NCI-H748 (cell line): ENCODE results near the gene WDTC1.
A peak's percentile ranks its signal among the peaks of the same experiment; 100 is the strongest.

ENCODE experiments used
- DNase-seq: peaks from one replicate; lab custom pipeline; 2025; ENCODE audit not compliant: unreplicated experiment; lab: John Stamatoyannopoulos, UW

Gene WDTC1

DNA sequence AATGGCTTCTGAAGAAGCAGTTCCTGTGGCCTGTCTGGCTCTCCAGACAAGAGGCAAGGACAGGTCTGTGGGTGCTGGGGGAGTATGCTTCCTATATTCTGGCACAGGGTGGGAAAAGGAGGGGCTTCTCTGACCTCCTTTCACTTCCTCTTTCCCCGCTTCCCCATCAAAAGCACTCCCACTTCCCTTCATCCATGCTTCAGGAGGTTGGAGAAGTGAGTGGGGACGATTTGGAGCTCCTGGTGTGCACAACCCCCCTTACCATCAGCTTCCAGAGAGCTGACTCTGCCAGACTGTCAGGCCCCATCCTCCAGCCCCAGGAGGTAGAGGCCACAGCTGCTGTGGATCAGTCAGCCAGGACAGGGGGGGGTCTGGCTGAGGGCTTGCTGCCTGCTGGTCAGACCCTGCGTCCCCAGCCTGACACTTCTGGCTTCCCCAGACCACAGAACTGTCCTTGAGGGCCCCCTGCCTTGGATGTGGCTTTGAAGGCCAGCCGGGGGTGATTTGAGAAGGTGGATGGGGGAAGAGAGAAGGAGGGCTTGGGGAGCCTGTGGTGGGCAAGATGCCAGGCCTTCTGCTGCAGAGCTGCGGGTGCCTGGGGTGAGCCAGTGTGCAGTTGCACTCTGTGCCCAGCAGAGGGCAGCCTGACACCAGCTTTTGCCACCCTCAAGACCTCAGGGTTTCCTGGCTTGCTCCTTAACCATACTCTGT is 66.1 kb downstream of the WDTC1 start:
- DNase-seq, result peak; percentile 56

DNA sequence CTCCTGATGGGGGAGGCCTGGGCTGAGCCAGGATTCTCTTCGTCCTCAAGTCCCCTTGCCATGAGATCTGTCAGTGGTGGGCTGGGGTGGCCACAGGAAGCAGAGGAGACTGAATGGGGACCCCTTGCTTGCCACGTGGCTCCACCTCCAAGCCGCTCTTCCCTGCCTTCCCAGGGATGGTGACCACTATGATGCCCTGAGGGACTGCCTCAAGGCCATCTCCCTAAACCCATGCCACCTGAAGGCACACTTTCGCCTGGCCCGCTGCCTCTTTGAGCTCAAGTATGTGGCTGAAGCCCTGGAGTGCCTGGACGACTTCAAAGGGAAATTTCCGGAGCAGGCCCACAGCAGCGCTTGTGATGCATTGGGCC is 66.6 kb downstream of the WDTC1 start:
- DNase-seq, result no peak

DNA sequence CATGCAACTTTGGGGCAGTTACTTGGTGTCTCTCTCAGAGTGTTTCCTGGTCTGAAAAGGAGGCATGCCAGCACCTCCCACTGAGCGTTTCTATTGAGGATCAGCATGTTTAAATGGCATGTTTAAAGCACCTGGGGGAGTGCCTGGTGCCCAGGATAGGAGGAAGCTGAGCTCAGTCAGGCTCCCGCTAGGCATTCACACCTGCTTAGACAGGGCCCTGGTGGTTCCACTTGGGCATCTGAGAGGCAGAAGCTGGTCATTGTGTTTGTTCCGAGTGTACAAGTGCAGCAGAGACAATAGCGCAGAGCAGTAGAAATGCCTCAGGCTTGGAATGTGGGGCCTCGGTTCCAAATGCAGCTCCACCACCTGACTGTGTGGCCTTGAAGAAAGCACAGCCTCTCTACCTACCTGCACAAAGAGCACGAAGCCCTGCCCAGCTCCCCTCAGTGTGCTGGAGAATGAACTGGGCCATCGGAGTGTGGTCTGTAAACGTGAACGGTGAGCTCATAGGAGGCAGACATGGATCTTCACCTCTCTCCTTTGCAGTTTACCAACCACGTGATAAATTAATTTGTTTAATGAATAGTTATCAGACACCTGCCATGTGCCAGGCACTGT is 67.3 kb downstream of the WDTC1 start:
- no peak for DNase-seq

DNA sequence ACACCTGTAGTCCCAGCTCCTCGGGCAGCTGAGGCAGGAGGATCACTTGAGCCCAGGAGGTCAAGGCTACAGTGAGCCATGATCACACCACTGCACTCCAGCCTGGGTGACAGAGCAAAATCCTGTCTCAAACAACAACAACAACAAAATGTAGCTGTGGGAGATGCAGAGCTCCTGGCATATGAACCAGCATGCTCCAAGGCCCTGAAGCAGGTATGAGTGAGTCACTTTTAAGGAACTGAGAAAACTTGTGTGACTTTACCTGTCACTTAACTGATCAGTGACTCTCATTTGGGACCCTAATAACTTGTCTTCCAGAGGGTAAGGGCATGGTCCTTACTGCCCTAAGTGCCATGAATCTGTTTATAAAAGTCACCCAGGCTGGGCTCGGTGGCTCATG is 68.2 kb downstream of the WDTC1 start:
- no peak for DNase-seq

DNA sequence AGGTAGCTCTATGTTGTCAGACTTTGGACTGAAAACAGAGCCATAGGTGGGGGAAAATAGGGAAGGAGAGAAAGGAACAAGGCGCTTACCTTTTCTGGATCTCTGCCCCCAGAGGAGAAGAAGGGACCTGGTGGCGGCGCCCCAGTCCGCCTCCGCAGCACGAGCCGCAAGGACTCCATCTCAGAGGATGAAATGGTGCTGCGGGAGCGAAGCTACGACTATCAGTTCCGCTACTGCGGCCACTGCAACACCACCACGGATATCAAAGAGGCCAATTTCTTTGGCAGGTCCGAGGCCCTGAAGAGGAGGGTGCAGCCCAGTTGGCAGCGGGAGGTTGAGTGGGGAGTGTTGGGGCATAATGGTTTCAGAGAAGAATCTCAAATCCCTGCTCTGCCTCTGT is 69.1 kb downstream of the WDTC1 start:
- DNase-seq, result no peak

DNA sequence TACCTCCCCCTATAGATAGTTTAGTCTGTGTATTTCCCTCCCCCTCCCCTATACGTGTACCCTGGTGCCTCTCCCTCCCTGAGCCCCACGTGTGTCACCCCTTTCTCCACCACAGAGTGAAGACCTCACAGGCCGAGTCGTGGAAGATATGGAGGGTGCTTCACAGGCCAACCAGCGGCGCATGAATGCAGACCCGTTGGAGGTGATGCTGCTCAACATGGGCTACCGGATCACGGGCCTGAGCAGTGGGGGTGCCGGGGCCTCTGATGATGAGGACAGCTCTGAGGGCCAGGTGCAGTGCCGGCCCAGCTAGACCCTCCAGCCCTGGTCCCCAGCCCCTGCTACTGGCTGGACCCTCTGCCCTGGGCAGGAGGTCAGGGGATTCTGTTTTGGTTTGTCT is 71.6 kb downstream of the WDTC1 start:
- no peak for DNase-seq

DNA sequence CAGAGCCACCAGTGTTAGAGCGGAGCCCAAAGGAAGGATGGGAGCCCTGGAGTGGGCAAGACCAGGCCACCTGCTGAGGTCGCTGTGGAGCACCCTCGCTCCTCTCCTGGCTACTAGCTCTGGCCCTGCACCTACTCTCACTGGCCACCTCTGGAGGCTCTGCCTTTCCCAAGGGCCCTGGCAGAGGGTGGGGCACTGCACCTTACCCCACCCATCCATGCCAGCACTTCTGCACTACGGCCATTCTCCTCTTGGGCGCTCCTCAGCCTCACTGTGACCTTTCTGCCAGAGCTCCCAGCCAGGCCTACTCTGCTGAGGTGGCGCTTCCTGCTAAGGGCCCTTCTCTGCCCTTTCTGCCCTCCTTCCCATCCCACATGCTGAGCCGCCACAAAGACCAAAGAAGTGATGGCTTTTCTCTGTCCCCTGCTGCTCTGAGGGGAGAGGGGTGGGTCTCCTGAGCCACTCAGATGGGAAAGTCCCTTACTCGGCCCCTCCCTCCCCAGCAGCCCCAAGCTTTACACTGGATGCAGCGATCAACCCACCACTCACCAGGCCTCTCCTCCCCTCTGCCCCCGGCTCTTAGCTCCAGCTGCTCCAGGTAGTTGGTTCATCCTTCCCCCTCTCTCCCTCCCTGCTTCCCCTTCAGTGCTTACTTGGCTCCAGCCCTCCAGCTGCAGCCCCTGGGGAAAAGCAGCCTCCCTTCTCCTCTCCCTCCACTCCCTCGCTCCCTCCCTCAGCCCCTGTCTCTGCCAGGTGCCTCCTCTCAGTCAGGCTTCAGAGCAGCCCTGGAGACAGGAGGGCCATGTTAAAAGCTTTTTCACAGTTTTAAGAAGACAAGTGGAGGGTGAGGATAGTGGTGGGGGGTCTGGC is 72.7 kb downstream of the WDTC1 start:
- DNase-seq, result no peak

DNA sequence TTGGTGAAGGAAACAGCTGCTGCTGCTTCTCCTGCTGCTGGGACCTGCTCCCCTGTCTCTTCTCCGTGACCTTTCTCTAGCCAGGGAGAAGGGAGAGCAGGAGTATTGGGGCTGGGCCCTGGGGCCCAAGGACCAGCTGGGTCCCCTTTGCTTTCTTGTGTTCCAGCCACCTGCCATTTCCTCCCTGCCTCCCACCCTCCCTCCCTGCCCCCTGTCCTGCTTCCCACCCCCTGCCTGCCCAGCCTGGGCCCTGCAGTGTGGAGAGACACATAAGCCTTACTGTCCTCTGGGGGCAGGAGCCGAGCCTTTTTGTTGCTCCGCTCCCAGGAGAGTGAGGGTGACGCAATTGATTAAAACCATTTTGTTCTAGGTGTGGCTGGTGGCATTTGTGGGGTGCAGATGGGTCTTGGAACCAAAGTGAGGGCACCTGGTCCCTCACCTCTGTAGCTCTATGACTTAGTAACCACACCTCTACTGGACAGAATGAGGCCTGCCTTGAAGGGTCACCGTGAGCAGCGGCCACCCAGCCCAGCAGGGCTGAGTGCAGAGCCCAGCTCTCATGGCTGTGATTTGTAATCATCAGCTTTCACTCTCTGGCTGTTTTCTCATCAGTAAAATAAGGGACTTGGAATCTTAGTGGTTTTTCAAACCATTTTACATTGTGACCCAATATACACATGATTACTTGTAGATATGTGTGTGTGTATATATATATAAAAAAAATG is 73.6 kb downstream of the WDTC1 start:
- DNase-seq, result no peak

DNA sequence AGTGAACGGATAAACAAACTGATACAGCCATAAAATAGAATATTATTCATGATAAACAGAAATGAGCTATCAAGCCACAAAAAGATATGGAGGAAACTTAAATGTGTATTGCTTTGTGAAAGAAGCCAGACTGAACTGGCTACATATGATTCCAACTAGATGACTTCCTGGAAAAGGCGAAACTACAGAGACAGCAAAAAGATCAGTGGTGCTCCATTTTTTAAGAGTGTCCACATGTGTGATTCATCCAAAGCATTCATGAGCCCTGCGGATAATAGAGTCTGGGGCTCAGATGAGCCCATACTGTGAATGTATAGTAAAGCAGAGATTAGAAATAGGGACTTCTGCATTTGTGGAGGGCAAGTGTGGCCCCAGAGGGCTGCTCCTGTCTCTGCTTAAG is 79.7 kb downstream of the WDTC1 start:
- no peak for DNase-seq

DNA sequence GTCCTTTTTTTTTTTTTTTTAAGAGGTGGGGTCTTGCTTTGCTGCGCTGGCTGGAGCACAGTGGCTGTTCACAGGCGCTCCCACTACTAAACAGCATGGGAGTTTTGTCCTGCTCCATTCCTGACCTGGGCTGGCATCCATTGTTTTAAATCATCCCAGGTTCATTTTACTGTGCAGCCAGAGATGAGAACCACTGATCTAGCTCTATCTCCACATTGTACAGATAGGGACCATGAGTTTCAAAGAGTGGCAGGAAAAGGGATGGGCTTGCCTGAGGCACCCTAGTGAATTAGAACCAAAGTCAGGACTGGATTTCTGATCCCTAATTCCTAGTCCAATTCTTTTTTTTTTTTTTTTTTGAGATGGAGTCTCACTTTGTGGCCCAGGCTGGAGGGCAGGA is 80.3 kb downstream of the WDTC1 start:
- no peak for DNase-seq

DNA sequence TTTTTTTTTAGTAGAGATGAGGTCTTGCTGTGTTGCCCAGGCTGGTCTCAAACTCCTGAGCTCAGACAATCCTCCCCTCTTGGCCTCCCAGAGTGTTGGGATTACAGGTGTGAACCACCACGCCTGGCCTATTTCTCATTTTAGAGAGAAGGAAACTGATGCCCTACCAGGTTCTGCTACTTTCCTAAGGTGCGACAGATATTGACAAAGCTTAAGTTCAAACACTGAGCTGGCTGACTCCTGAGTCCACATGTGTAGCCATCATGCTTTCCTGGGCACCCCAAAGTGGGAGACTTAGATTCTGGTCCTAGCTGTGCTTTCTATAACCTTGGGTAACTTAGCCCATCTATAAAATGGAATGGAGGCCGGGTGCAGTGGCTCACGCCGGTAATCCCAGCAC is 82.4 kb downstream of the WDTC1 start:
- no peak for DNase-seq

DNA sequence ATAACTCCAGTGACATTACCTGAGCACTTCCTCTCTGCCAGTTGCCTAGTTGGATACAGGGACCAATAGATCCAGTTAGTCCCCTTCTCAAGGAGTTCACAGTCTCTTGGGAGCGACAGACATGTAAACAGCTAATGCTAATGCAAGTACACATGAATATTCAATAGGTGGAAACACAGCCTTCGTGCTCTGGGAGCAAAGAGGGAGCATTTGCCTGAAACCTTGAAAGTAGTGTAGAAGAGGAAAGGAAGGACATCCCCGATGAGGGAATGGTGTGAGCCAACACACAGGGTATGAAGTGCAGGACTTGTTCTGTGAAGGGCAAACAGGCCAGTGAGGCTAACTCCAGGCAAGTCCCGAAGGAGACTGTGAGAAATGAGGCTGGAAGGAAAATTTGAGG is 83.7 kb downstream of the WDTC1 start:
- no peak for DNase-seq

DNA sequence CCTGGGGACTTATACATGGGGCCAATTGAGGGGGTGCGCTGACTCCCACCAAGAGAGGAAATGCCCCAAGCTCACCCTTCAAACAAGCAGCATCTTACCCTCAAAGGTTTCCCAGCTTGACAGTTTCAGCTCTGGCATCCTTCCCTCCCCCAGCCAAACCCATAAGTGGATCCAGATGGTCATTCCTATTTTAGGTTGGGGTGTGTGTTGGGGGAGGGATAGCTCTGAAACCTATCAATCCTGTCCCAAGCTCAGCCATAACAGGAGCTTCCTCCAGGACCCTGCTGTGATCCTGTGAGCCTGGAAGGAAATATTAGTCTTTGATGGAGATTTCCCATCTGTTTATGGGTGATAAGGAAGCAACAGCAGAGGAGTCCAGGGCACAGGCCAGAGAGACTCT is 84.2 kb downstream of the WDTC1 start:
- no peak for DNase-seq

DNA sequence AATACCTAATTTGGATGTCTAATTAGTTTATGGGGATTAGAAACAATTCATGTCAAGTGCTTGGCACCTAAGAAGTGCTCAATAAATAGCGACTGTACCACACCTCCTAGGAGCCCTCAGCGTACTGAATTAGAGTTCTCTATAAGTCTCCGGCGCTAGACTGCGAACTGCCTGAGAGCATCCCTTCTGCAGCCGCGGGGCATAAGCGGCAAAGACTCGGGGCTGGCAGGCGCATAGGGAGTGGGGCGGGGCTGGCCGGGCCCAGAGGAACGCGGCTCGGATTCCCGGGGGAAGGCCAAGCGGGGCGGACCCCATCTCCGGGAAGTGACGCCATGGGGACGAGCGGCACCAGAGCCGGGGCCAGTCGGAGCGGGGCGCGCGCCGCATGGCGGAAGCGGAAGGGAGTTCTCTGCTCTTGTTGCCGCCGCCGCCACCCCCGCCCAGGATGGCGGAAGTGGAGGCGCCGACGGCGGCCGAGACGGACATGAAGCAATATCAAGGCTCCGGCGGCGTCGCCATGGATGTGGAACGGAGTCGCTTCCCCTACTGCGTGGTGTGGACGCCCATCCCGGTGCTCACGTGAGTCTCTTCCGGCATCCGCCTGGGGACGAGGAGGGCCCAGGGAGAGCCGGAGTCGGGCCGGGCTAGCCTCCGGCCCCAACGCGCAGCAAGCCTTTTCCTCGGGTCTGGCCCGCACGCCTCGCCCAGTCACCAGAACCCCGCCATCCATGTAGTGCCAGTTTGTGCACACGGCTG is 87.6 kb downstream of the WDTC1 start, which contains the start of gene TMEM222:
TMEM222 (plus strand) TSS at position 351 of the 756 bp plus-strand sequence; CDS start at position 386, 35 bp downstream.
- DNase-seq, result peak; percentile 95

DNA sequence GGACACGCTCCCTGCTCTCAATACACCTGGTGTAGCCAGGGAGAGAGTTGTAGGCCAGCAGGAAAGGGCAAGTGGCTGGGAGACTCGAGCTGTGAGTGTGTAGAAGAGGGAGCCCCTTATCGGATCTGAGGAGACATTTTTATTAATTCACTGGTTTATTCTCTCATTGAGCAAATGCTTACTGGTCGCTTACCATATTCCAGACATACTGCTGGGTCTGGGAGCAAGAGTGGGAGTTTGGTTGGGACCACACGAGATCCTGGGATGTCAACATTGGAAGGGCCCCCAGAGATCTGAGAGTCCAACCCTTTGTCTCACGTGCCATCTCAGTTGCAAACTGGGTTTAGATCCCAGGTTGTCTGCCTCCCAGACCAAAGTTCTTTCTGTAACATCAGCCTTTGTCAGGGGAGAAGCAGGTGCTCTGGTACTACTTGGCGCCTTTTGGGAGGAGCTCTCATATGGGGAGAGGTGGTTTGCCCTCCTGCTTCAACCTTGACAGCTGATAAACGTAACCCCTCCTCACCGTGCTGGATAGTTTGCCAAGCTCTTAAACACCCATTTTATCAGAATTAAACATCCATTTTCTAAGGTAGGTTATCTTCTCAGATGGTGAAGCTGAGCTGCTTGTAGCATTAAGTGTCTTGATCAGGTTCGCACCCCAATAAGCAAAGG is 88.3 kb downstream of the WDTC1 start:
- no peak for DNase-seq

DNA sequence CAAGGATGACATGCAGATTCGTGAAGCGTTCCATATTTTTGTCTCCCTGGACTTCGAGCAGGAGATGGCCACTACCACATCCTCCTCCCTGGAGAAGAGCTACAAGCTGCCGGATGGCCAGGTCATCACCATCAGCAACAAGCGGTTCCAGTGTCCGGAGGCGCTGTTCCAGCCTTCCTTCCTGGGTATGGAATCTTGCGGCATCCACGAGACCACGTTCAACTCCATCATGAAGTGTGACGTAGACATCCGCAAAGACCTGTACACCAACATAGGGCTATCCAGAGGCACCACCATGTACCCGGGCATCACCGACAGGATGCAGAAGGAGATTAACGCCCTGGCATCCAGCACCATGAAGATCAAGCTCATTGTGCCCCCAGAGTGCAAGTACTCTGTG is 90.9 kb downstream of the WDTC1 start:
- no peak for DNase-seq

DNA sequence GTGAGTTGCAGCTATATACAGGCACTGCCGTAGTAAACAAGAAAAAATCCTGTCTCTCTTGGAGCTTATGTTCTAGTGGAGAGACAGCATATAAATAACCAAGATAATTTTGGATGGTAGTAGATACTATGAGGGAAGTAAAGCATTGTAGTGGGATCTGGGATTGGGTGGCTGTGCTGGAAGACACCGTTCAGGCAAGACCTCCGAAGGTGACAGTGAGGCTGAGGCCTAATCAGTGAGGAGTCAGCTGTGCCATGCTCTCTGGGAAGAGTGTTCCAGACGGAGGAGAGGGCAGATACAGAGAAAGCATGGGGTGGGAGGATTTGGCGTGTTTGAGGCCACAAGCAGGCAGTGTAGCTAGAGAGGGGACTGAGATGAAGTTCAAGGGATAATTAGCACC is 93.5 kb downstream of the WDTC1 start:
- no peak for DNase-seq

DNA sequence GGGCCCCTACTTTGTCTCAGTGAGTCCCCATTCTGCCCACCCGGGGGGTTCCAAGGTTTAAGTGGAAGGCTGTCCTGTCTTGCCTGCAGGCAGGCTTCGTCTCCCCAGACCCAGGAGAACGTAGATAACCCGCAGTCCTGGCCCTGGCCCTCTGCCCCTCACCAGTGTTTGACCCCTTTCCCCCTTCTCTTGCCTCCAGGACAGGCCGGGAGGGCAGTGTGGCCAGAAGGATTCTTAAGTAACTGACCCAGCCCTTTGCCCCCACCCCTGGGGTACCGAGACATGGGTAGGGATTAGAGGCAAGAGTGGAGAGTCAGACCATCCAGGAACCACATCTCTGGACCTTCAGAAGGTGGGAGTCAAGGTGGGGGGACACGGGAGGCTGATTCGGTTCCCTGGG is 96.4 kb downstream of the WDTC1 start:
- no peak for DNase-seq

DNA sequence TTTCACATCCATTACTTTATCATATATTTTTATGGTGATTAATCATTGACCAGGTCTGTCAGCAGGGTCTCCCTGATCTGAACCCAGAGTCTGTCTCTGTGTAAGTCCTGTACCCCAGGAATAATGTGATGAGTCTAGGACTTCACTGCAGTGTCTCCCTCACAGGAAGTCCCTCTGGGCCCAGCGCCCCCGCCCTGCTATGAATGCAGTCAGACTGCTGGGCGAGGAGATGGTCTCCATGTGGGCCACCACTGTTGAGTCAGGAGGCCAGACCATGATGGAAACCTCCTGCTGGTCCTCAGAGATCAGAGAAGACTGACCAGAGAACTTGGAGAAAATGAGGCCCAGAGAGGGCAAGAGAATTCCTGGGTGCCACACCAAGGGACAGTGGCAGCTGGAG is 97.0 kb downstream of the WDTC1 start:
- DNase-seq, result no peak

DNA sequence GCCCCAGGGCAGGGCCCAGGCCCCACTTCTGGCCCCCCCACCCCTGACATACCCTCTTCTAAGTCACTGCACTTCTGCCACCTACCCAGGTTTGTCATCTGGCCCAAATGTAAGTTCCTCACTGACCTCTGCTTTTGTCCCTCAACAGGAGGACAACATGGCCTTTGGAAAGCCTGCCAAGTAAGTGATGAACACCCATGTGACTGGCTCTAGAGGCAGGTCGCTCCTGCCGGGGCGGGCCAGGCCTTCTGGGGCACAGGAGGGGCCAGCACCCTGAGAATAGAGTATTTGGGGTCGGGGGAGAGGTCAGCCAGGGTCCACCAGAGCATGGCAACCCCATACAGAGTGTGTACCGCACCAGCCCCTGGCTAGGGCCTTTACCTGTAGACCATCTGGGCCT is 97.5 kb downstream of the WDTC1 start:
- DNase-seq, result no peak
